GM19238 (cell line): ENCODE results near the gene PPP1R16B.

ENCODE experiments used
- DNase-seq: peaks from one replicate; pipeline ENCODE4 v3.0.0; 2011; ENCODE audit warnings: low spot score; ENCODE audit not compliant: insufficient read length

Gene PPP1R16B

GRCh38 chr20:38805502-38805957 is at the start of gene PPP1R16B:
TSS of gene PPP1R16B (plus strand) at chr20:38805697. CDS start at chr20:38835926, 30,229 bp downstream.
- DNase-seq: peak; percentile 62

DNA sequence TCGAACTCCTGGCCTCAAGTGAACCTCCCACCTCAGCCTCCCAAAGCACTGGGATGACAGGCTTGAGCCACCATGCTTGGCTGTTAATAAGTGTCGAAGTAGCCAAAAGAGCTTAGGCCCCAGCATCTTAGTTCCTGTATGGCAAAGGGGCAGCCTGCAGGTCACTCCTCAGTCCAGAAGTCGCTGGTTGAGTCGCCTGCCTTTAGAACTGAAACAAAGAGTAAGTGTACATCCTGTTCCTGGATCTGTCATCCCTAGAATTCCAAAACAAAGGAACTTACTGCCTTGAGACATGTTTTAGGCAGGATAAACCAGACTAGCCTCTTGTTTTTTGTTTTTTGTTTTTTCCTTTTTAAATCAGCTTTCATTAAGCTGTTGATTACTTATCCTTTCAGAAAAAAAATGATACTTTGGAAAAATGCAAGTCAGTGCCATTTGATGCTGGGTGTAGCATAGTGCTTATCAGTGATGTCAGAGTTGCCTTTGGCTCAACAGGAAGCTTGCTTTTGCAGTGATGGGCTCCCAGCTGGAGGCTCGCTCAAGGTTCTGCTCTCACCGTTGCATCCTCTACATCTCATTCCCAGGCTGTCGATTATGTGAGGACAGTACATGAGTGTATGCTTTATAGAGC is 48.2 kb upstream of the PPP1R16B start:
- DNase-seq: no peak

- DNase-seq: no peak
Observed at GRCh38 chr20:38759106-38759505, 46.4 kb upstream of the PPP1R16B start.

DNA sequence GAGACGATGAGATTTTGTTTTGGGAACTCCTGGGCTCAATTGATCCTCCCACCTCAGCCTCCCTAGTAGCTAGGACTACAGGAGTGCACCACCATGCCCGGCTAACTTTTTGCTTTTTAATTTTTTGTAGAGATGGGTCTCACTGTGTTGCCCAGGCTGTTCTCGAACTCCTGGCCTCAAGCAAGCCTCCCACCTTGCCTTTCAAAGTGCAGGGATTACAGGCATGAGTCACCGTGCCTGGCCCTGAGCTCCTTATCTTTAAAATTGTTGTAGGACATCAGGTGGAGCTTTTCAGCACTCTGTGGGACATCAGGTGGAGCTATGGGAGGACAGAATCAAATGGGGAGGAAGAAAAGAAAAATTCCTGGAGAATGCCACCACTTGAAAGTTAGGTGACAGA is 44.5 kb upstream of the PPP1R16B start:
- DNase-seq: no peak

- no peak for DNase-seq
Observed at GRCh38 chr20:38762174-38762573, 43.3 kb upstream of the PPP1R16B start.

DNA sequence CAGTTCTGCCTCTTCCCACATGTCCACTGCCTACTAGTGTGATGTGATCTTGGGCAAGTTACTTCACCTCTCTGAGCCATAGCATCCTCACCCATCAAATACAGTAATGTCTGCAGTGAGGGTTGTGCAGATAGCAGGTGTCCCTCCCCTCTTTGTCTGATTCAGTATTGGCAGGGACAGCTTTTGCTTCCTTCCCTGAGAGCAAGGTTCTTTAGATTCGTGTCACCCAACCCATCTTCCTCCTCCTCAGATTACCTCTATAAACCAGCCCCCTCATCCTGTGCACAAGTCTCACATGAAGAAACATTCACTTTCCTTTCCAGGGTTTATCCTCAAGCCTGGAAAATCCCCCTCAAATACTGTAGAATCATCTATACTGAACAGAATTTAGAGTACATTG is 41.9 kb upstream of the PPP1R16B start:
- no peak for DNase-seq

- DNase-seq: no peak
Observed at GRCh38 chr20:38764567-38765318, 40.8 kb upstream of the PPP1R16B start.

DNA sequence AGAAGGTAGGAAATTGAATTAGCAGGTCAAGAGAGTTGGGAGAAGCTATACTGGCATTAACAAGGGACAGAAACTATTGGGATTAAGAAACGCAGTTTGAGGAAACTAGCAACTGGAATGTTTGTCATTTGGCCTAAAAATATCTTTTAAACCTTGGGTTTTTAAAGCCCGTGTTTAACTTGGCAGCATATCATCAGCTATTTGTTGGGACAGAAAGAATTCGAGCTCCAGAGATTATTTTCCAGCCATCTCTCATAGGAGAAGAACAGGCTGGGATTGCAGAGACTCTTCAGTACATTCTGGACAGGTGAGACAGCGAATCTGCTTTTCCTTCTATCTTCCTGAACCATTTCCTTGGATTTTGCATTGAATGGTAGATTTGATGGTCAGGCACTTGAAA is 39.4 kb upstream of the PPP1R16B start:
- DNase-seq: no peak

DNA sequence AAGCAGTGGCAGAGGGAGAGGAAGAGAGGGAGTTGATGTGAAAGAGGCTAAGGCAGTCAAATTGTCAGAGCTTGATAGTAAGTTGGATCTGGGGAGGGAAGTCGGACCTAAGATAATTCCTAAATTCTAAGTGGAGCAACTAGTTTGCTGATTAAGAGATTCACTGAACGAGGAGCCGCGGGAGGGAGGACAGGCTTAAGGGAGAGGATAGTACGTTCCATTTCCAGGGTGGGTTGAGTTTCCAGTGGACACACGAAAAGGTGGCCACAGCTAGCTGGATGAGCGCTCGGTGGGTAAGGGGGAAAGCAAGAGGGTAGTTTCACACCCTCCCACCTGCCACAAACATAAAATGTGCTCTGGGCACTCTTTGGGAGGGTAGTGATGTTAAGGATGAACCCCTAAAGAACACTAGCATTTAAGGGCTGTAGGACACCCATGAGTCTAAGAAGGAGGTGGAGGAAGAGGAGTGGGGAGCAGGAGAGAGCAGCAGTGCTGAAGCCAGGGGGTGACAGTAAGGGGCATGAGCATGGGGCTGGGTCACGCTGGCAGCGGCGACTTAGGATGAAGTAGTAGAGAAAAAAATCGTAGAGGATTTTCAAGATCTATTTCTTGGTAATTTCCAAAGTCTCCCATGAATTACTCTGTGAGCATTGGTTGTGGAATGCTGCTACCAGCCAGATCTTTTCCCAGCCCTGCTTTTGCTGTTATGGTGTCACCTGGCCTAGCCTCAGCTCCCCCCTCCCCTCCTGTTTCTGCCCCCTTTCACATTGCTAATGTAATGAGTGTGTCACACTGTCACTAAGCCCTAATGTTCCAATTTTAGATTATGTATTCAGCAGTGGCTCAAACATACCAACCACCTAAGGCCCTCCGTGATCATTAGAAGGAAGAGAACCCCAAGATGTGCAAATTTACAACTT is 35.9 kb upstream of the PPP1R16B start:
- DNase-seq: no peak

DNA sequence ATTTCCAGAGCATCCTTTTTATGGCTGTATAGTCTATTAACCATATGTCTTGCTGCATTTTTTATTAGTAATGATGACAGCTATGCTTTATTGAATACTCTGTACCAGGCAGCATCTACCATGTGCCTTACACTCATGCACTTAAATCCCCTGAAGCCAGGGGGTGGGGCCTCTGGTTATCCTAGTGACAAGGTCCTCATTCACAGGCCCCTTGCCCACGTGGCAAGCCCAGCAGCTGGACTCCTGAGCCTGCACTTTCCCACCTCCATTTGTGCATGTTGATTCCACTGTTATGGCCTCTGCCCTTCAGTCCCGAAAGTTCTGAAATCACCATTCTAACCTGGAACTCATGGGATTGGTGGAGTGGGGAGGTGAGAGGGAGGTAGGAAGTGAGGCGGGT is 35.0 kb upstream of the PPP1R16B start:
- no peak for DNase-seq

DNA sequence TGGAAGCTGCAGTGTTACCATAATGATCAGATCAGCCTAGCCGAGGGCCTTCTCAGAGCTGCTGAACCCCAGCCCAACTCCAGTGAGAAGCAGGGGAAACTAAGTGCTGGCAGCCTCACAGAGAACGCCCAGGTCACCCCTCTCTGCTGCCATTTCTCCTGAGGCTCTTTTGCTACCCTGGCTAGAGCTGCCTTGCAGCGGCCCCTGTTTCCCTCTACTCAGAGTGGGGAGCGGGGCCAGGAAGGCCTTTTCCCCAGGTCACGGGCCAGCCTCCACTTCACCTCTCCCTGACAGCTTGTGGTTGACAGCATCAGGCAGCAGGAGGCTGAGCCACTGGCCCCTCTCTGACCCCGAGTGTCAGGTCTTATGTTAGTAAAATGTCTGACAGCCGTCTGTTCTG is 34.5 kb upstream of the PPP1R16B start:
- no peak for DNase-seq

DNA sequence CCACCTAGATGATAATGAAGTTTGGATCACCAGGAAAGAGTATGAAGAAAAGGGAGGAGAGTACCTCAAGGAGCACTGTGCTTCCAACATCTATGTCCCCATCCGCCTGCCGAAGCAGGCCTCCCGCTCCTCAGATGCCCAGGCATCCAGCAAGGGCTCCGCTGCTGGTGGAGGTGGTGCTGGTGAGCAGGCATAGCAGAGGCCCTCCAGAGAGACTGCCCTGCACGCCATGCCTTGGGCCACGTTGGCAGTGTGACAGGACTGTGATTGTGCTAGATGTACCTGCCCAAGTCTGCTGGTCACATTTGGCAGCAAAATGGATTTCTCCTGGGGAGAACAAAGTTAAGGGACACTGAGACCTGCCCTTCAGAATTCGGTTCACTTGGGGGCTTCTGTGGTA is 33.9 kb upstream of the PPP1R16B start:
- no peak for DNase-seq

- no peak for DNase-seq
Observed at GRCh38 chr20:38774167-38774566, 31.3 kb upstream of the PPP1R16B start.

DNA sequence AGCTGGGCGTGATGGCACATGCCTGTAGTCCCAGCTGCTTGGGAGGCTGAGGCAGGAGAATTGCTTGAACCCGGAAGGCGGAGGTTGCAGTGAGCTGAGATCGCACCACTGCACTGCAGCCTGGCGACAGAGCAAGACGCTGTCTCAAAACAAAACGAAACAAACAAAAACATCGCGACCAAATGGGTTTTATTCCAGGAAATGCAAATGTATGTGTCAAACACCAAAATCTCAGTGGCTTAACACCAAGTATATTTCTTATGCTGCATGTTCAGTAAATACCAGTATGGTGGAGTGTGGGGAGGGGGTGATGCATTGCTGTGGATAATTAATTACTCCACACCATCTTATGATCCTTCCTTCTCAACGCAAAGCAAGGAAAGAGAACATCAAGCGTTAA is 29.1 kb upstream of the PPP1R16B start:
- no peak for DNase-seq

DNA sequence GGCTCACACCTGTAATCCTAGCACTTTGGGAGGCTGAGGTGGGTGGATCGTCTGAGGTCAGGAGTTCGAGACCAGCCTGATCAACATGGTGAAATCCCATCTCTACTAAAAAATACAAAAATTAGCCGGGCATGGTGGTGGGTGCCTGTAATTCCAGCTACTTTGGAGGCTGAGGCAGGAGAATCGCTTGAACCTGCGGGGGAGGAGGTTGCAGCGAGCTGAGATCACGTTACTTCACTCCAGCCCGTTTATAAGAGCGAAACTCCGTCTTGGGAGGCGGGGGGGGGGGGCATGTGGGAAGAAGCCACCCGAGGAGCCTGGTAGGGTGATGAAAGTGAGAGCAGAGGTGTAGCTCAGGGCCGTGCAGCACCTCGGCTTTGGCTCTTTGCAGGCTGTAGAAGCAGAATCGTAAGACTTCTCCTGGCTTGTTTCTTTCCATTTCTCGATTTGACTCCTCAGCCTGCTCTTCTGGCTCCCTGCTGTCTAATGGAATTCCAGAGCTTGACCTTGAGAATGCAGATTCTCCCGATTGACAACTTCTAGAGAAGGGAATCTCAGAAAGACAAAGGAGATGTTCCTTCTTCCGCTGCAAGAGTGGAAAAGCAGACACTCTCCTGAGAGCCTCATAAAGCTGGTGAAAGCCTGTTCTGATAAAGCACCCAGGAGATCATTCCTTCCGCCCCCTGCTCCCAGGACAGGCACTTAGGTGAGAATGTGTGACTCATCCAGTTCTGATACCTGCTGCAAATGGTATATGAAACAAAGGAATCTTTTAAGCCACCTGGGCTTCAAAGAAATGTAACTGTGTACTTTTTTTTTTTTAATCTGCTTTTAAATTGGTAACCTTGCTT is 26.0 kb upstream of the PPP1R16B start:
- DNase-seq: no peak

DNA sequence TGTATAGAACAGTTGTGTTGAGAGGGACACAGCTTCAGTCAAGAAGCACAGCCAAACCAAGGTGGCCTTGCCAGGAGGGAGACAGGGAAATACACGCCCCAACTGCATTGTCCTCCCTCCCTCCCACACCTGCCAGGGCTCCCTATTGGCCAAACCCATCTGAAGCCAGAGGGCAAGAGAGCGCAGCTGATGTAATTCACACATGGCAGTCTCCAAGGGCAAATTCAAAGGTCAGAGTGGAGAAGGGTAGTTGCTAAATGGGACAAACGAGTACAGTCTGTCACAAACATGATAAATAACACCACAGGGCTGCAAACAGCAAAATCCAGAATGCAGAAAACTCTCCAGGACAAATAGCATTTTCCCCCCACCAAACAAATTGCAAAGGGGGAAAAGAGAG is 23.2 kb upstream of the PPP1R16B start:
- DNase-seq: no peak

DNA sequence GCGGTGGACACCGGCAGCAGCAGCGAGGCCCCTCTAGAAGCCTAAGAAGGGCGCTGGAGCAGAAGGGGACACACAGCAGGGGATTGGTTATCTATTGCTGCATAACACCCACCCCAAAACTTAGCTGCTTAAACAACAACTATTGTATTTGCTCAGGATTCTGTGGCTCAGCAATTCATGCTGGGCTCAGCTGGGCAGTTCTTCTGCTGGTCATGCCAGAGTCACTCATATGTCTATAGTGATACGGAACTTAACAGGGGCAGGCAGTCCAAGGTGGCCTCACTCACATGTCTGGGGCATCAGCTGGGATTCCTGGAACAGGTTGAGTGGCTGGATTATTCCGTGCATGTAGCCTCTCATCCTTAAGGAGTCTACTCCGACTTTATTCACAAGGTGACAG is 17.6 kb upstream of the PPP1R16B start:
- DNase-seq: no peak

DNA sequence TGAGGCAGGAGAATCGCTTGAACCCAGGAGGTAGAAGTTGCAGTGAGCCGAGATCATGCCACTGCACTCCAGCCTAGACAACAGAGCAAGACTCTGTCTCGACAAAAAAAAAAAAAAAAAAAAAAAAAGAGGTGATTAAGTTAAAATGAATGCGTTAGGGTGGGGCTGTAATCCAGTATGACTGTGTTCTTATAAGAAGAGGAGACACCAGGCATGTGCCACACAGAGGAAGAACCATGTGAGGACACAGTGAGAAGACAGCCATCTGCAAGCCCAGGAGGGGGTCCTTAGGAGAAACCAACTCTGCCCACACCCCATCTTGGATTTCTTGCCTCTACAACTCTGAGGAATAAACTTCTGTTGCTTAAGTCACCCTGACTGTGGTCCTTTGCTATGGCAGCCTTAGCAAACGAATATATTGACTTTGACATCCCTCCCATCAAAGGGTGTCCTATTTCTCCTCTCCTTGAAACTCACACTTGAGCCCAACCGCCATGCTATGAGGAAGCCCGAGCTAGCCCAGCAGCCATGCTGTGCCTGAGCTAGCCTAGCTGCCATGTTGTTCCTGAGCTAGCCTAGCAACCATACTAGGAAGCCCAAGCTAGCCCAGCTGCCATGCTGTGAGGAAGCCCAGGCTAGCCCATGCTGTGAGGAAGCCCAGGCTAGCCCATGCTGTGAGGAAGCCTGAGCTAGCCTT is 15.8 kb upstream of the PPP1R16B start:
- DNase-seq: no peak

- DNase-seq: no peak
Observed at GRCh38 chr20:38790200-38791053, 15.1 kb upstream of the PPP1R16B start.

GRCh38 chr20:38791291-38791690 is 14.2 kb upstream of the PPP1R16B start:
- DNase-seq: no peak
